ENCODE results near the gene ATOSB.

ATOSB gene

DNA sequence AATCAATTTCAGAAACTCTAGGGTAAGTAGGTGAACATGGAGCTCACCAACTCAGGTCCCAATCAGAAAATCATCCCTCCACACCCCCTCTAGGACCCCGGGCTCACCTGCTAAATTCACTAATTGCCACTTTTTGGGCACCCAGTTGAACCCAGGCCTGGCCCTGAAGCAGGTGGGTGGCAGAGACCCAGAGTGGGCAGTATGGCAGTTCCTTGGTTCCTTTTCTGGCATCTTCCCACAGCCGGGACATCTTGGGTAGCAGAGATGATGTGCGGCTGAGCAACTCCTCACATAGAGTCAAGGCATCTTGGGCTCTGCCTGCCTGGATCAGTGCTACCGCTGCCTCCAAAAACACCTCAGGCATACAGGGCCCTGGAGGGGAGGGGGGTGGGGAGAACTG, 40.3 kb downstream of the ATOSB start:
- TF ChIP-seq ZNF565 (CRISPR knock-in tag; conservative IDR thresholded peaks at IDR 0.05; ENCODE audit: low read depth) (no peak), GLIS3 (CRISPR knock-in tag; IDR thresholded peaks at IDR 0.05) (no peak), ZFP3 (CRISPR knock-in tag; IDR thresholded peaks at IDR 0.05) (no peak), OSR1 (CRISPR knock-in tag; IDR thresholded peaks at IDR 0.05) (no peak), ZC3H10 (CRISPR knock-in tag; IDR thresholded peaks at IDR 0.05) (no peak)
- TF ChIP-seq, protein P1, sequence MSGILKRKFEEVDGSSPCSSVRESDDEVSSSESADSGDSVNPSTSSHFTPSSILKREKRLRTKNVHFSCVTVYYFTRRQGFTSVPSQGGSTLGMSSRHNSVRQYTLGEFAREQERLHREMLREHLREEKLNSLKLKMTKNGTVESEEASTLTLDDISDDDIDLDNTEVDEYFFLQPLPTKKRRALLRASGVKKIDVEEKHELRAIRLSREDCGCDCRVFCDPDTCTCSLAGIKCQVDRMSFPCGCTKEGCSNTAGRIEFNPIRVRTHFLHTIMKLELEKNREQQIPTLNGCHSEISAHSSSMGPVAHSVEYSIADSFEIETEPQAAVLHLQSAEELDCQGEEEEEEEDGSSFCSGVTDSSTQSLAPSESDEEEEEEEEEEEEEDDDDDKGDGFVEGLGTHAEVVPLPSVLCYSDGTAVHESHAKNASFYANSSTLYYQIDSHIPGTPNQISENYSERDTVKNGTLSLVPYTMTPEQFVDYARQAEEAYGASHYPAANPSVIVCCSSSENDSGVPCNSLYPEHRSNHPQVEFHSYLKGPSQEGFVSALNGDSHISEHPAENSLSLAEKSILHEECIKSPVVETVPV (CRISPR knock-in tag; IDR thresholded peaks at IDR 0.05), result no peak
- TF ChIP-seq, protein P2, sequence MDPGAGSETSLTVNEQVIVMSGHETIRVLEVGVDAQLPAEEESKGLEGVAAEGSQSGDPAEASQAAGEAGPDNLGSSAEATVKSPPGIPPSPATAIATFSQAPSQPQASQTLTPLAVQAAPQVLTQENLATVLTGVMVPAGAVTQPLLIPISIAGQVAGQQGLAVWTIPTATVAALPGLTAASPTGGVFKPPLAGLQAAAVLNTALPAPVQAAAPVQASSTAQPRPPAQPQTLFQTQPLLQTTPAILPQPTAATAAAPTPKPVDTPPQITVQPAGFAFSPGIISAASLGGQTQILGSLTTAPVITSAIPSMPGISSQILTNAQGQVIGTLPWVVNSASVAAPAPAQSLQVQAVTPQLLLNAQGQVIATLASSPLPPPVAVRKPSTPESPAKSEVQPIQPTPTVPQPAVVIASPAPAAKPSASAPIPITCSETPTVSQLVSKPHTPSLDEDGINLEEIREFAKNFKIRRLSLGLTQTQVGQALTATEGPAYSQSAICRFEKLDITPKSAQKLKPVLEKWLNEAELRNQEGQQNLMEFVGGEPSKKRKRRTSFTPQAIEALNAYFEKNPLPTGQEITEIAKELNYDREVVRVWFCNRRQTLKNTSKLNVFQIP (CRISPR knock-in tag; IDR thresholded peaks at IDR 0.05; ENCODE audit: borderline replicate concordance, low read depth), result no peak

DNA sequence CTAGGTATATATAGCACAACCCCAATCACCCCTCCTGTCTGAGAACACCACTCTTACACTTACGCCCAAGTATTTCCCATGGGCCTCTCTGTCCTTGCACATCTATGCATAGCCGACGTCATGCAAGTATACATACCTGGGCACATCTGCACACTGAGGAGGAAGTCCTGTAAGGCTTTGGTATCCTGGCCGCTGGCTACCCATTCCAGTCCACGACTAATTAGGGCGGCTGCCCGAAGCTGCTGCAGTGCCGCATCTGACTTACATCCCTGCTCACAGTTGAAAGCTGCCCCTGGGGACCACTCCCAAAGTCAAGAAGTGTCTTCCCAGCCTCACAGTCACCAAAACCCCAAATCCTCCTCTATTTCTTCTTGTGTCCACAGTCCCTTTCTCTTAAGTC, 40.9 kb downstream of the ATOSB start:
- ATAC-seq, result no peak
- TF ChIP-seq SNAI2 (CRISPR knock-in tag; IDR thresholded peaks at IDR 0.05) (no peak), ZNF565 (CRISPR knock-in tag; conservative IDR thresholded peaks at IDR 0.05; ENCODE audit: low read depth) (no peak), RARB (CRISPR knock-in tag; IDR thresholded peaks at IDR 0.05) (no peak), GLIS3 (CRISPR knock-in tag; IDR thresholded peaks at IDR 0.05) (no peak), OSR1 (CRISPR knock-in tag; IDR thresholded peaks at IDR 0.05) (no peak), TCF4 (CRISPR knock-in tag; IDR thresholded peaks at IDR 0.05; ENCODE audit: borderline replicate concordance) (no peak), ZNF8 (CRISPR knock-in tag; IDR thresholded peaks at IDR 0.05) (no peak)
- TF ChIP-seq, protein P3, sequence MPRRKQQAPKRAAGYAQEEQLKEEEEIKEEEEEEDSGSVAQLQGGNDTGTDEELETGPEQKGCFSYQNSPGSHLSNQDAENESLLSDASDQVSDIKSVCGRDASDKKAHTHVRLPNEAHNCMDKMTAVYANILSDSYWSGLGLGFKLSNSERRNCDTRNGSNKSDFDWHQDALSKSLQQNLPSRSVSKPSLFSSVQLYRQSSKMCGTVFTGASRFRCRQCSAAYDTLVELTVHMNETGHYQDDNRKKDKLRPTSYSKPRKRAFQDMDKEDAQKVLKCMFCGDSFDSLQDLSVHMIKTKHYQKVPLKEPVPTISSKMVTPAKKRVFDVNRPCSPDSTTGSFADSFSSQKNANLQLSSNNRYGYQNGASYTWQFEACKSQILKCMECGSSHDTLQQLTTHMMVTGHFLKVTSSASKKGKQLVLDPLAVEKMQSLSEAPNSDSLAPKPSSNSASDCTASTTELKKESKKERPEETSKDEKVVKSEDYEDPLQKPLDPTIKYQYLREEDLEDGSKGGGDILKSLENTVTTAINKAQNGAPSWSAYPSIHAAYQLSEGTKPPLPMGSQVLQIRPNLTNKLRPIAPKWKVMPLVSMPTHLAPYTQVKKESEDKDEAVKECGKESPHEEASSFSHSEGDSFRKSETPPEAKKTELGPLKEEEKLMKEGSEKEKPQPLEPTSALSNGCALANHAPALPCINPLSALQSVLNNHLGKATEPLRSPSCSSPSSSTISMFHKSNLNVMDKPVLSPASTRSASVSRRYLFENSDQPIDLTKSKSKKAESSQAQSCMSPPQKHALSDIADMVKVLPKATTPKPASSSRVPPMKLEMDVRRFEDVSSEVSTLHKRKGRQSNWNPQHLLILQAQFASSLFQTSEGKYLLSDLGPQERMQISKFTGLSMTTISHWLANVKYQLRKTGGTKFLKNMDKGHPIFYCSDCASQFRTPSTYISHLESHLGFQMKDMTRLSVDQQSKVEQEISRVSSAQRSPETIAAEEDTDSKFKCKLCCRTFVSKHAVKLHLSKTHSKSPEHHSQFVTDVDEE (CRISPR knock-in tag; IDR thresholded peaks at IDR 0.05), result no peak

More for the DNA sequence above, 40.3 kb downstream of the ATOSB start:
- no peak for ATAC-seq

DNA sequence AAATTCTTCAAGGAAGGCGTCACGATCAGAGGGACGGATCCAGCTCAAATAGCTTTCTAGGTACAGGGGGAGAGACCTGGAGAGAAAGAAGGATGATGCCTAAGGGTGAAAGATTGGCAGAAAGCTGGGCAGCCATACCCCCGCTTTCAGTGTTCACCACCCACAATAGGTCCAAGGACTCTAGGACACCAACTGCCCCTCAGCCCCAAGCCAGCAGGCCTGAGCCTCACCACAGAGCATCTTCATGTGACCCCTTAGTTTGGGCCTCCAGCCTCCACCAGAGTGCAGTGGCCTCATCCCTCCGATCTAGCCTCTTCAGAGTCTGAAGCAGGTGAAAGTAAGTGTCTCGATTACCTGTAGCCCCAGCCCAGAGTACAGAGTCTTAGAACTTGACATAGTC, 41.5 kb downstream of the ATOSB start:
- no peak for TF ChIP-seq ISL1 (CRISPR knock-in tag; IDR thresholded peaks at IDR 0.05)
- TF ChIP-seq PPARA (CRISPR knock-in tag; IDR thresholded peaks at IDR 0.05; ENCODE audit: borderline replicate concordance), result no peak
- no peak for TF ChIP-seq RARB (CRISPR knock-in tag; IDR thresholded peaks at IDR 0.05)
- TF ChIP-seq ZC3H10 (CRISPR knock-in tag; IDR thresholded peaks at IDR 0.05), result no peak
- TF ChIP-seq, protein P1 (CRISPR knock-in tag; IDR thresholded peaks at IDR 0.05), result no peak
- no peak for TF ChIP-seq ZNF565 (CRISPR knock-in tag; conservative IDR thresholded peaks at IDR 0.05; ENCODE audit: low read depth)
- TF ChIP-seq CSDC2 (CRISPR knock-in tag; IDR thresholded peaks at IDR 0.05), result no peak
- no peak for TF ChIP-seq GLIS3 (CRISPR knock-in tag; IDR thresholded peaks at IDR 0.05)
- no peak for TF ChIP-seq ZNF8 (CRISPR knock-in tag; IDR thresholded peaks at IDR 0.05)
- TF ChIP-seq OSR1 (CRISPR knock-in tag; IDR thresholded peaks at IDR 0.05), result no peak
- no peak for TF ChIP-seq BACH2 (CRISPR knock-in tag; IDR thresholded peaks at IDR 0.05; ENCODE audit: borderline replicate concordance)
- TF ChIP-seq, protein P4, sequence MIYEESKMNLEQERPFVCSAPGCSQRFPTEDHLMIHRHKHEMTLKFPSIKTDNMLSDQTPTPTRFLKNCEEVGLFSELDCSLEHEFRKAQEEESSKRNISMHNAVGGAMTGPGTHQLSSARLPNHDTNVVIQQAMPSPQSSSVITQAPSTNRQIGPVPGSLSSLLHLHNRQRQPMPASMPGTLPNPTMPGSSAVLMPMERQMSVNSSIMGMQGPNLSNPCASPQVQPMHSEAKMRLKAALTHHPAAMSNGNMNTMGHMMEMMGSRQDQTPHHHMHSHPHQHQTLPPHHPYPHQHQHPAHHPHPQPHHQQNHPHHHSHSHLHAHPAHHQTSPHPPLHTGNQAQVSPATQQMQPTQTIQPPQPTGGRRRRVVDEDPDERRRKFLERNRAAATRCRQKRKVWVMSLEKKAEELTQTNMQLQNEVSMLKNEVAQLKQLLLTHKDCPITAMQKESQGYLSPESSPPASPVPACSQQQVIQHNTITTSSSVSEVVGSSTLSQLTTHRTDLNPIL (CRISPR knock-in tag; IDR thresholded peaks at IDR 0.05; ENCODE audit: low read depth), result no peak
- no peak for TF ChIP-seq ARNTL (CRISPR knock-in tag; IDR thresholded peaks at IDR 0.05; ENCODE audit: borderline replicate concordance, low read depth)
- TF ChIP-seq ZFP3 (CRISPR knock-in tag; IDR thresholded peaks at IDR 0.05), result no peak
- TF ChIP-seq, protein P2 (CRISPR knock-in tag; IDR thresholded peaks at IDR 0.05; ENCODE audit: borderline replicate concordance, low read depth), result no peak
- TF ChIP-seq ZFP30 (CRISPR knock-in tag; IDR thresholded peaks at IDR 0.05), result no peak
- TF ChIP-seq, protein P3 (CRISPR knock-in tag; IDR thresholded peaks at IDR 0.05), result no peak
- no peak for TF ChIP-seq ZNF70 (CRISPR knock-in tag; IDR thresholded peaks at IDR 0.05)
- no peak for TF ChIP-seq SNAI2 (CRISPR knock-in tag; IDR thresholded peaks at IDR 0.05)
- no peak for ATAC-seq

Measured in SK-N-SH treated with all-trans-retinoic acid at 6 μM for 48 hours (cell line).